Vagina (tissue), 2 donors: Measurements from ENCODE around the gene ALDH1A1. TPM values are rescaled to one million over a fixed set of nuclear protein-coding genes. Genes with fewer than 3 reads are reported as not detected.

Experiments
- DNase-seq, 2 donors: peaks; one replicate each; pipeline ENCODE4 v3.0.0-alpha.2; 2017; ENCODE audit errors: extremely low spot score in 2 of 2
- H3K27ac ChIP-seq: fragments of 200-600 bp; sonication (generic); one replicate; pipeline ENCODE4 v1.5.1; 2019
- H3K27me3 ChIP-seq: fragments of 200-600 bp; sonication (generic); one replicate; pipeline ENCODE4 v1.5.1; 2019
- H3K36me3 ChIP-seq, 2 donors: fragments of 200-600 bp; sonication (generic); one replicate each; pipeline ENCODE4 v1.5.1; 2017 to 2019
- H3K4me1 ChIP-seq: fragments of 200-600 bp; sonication (generic); one replicate; pipeline ENCODE4 v1.5.1; 2019
- H3K4me3 ChIP-seq, 2 donors: fragments of 200-600 bp; sonication (generic); 1 replicate in 1 of 2; 2 replicates in 1 of 2; pipeline ENCODE4 v1.5.1; 2016 to 2019
- H3K9me3 ChIP-seq: fragments of 200-600 bp; sonication (generic); one replicate; pipeline ENCODE4 v1.5.1; 2019
- CTCF ChIP-seq, 3 experiments: fragments of 450-650 bp in 2 of 3; fragments of 200-600 bp in 1 of 3; sonication (generic) in 1 of 3; IDR thresholded peaks; one replicate each; pipeline ENCODE4 v1.5.1; 2017 to 2019; ENCODE audit warnings: antibody characterized with exemption in 3 of 3, mild to moderate bottlenecking in 2 of 3, moderate library complexity in 2 of 3
- POLR2A ChIP-seq, 2 donors: fragments of 450-650 bp; IDR thresholded peaks; one replicate each; pipeline ENCODE4 v1.6.1; 2017; ENCODE audit warnings: antibody characterized with exemption in 2 of 2, mild to moderate bottlenecking in 2 of 2, moderate library complexity in 2 of 2
- POLR2AphosphoS5 ChIP-seq, 2 donors: sonication (generic); formaldehyde crosslinking; IDR thresholded peaks; one replicate each; pipeline ENCODE4 v1.9.0; 2017; ENCODE audit warnings: antibody characterized with exemption in 2 of 2, mild to moderate bottlenecking in 2 of 2, low read depth in 1 of 2; ENCODE audit not compliant: insufficient read depth in 1 of 2
- intact Hi-C: fragments of 100-400 bp; cut with DNase I; formaldehyde crosslinking; loops from one replicate; pipeline ENCODE4 v1.15.1; 2023
- total RNA-seq: library from RNA; depleted of rRNA; stranded (reverse); fragments of >200 nt; gene quantifications from one replicate; pipeline ENCODE4 v1.2.3, GENCODE V29; 2016

Gene ALDH1A1
- total RNA-seq, 1 donor from 2014 or later = 126 TPM

DNA sequence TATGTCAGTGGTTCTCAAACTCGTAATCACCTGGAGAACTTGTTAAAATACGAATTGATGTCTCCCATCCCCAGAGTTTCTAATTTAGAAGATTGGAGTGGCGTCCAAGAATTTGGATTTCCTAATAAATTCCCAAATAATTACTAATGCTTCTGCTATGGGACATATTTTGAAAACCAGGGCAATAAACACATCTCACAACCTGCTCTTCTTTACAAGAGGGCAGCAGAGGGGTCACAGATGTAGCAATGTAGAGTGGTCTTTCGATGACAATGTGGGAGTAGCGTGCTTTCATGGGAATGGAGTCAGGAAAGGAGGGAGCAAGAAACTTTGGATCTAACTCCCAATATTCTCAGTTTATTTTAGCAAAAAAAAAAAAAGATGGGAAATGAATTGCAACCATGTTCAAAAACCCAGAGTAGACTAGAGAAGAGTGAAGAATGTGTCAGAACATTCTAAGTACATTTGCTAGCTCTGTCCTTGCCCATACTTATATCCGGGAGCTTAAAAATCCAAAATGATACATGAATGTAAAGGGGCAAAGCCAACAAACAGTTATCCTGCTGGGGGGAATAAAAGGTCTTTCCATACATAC lies 33.8 kb upstream of the ALDH1A1 start:
- no peak for TF ChIP-seq POLR2A (IDR thresholded peaks at IDR 0.05)
- peak in 1 of 2 donors; percentile 45 for TF ChIP-seq POLR2AphosphoS5 (IDR thresholded peaks at IDR 0.05; ENCODE audit: insufficient read depth in 1 of 2, low read depth in 1 of 2)
- H3K27ac ChIP-seq = no peak overlapping the region
- peaks cover 37% of the 10 kb centered on the region for H3K4me1 ChIP-seq
- no peaks in the 10 kb centered on the region for H3K27me3 ChIP-seq
- H3K36me3 ChIP-seq = no peaks in the 10 kb centered on the region
- no peaks in the 10 kb centered on the region for H3K9me3 ChIP-seq
- intact Hi-C loops = no loop called here
- H3K4me3 ChIP-seq = no peak overlapping the region
- DNase-seq = peak in 1 of 2 donors; percentile 90

DNA sequence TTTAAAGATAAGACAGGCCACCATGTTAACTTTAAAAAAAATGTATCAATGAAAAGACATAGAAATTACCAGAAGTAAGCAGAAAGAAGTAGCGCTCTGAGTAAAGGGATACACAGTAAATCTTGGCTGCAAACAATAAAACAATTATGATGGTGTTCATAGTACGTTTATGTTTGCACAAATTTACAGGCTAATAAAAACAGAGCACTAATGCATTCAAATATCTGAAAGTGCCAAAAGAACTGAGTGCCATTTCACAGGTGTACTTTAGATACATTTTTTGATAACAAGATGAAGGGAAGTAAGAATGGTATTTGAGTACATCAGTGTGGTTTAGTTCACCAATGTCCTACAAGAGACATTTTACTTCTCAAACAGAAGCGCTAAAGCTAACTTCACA lies 32.9 kb upstream of the ALDH1A1 start:
- H3K36me3 ChIP-seq = no peaks in the 10 kb centered on the region
- no peak for DNase-seq
- no peak overlapping the region for H3K27ac ChIP-seq
- no peak overlapping the region for H3K4me3 ChIP-seq
- intact Hi-C loops = no loop called here
- H3K27me3 ChIP-seq = no peaks in the 10 kb centered on the region
- H3K9me3 ChIP-seq = no peaks in the 10 kb centered on the region
- TF ChIP-seq POLR2A (IDR thresholded peaks at IDR 0.05) (no peak), CTCF (IDR thresholded peaks at IDR 0.05) (no peak), POLR2AphosphoS5 (IDR thresholded peaks at IDR 0.05; ENCODE audit: insufficient read depth in 1 of 2, low read depth in 1 of 2) (no peak)
- H3K4me1 ChIP-seq = peaks cover 37% of the 10 kb centered on the region

GRCh38 chr9:72984991-72985390 lies 32.1 kb upstream of the ALDH1A1 start:
- DNase-seq = no peak
- H3K36me3 ChIP-seq = no peaks in the 10 kb centered on the region
- H3K27ac ChIP-seq = no peak overlapping the region
- peaks cover 37% of the 10 kb centered on the region for H3K4me1 ChIP-seq
- no peaks in the 10 kb centered on the region for H3K27me3 ChIP-seq
- intact Hi-C loops = no loop called here
- peak in 1 of 2 donors; percentile 17 for TF ChIP-seq POLR2AphosphoS5 (IDR thresholded peaks at IDR 0.05; ENCODE audit: insufficient read depth in 1 of 2, low read depth in 1 of 2)
- TF ChIP-seq POLR2A (IDR thresholded peaks at IDR 0.05) = no peak
- H3K4me3 ChIP-seq = no peak overlapping the region
- no peaks in the 10 kb centered on the region for H3K9me3 ChIP-seq

DNA sequence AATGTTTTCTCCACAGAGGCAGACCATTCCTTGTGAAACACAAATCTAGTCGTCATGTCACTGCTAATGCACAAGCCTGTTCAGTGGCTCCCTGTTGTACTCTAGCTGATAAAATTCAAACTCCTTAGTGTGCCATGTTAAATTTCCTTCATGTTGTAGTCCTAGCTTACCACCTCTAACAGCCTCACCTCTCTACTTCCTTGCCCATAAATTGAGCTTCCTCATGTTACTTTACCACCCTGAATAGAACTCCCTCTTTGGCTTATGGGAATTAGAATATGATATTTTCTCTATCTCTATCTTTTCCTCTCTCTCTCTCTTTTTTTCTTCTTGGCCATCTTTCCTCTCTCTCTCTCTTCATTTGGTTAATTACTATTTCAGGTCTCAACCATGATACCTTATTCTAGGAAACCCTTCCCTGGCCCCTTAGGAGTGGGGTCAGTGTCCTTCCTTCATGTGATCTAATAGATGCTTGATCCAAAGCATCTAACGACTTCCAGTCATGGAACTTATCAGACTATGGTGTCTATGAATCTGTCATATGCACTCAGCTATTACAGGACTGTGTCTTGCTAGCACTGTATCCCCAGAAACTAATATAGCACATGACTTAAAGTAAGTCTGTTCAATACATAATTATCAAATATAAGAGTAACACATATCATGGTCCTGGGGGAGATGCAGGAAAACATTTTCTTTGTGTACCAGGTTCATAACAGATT lies 31.5 kb upstream of the ALDH1A1 start:
- no peak overlapping the region for H3K27ac ChIP-seq
- DNase-seq = no peak
- intact Hi-C loops = no loop called here

GRCh38 chr9:72983512-72984225 lies 30.8 kb upstream of the ALDH1A1 start:
- H3K4me3 ChIP-seq = no peak overlapping the region
- no peak overlapping the region for H3K27ac ChIP-seq
- no peaks in the 10 kb centered on the region for H3K27me3 ChIP-seq
- H3K36me3 ChIP-seq = no peaks in the 10 kb centered on the region
- no peak for DNase-seq
- TF ChIP-seq CTCF (IDR thresholded peaks at IDR 0.05) (no peak), POLR2A (IDR thresholded peaks at IDR 0.05) (no peak), POLR2AphosphoS5 (IDR thresholded peaks at IDR 0.05; ENCODE audit: insufficient read depth in 1 of 2, low read depth in 1 of 2) (no peak)
- intact Hi-C loops = no loop called here
- peaks cover 41% of the 10 kb centered on the region for H3K4me1 ChIP-seq
- H3K9me3 ChIP-seq = no peaks in the 10 kb centered on the region

More for the DNA sequence above, 31.5 kb upstream of the ALDH1A1 start:
- TF ChIP-seq POLR2A (IDR thresholded peaks at IDR 0.05) = no peak
- no peaks in the 10 kb centered on the region for H3K27me3 ChIP-seq
- H3K4me3 ChIP-seq = no peak overlapping the region
- H3K9me3 ChIP-seq = no peaks in the 10 kb centered on the region
- H3K4me1 ChIP-seq = peaks cover 37% of the 10 kb centered on the region
- H3K36me3 ChIP-seq = no peaks in the 10 kb centered on the region

DNA sequence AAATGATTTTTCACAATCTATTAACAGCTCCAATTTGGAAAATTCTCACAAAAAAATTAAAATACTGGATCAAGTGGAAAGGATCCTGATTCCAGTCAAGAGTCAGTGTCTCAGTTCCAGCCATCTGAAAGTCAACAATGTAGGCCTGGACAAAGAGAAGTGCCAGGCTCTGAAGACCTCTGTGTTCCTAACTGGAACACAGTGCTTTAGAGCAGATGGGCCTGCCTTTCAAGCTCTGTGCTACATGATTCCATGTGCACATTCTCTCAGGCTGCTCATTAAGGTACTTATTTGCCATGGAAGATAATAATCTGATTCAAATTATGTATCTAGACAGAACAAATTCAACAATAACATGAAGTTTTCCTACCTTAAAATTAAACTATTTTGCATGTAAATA lies 30.2 kb upstream of the ALDH1A1 start:
- no peak for TF ChIP-seq POLR2AphosphoS5 (IDR thresholded peaks at IDR 0.05; ENCODE audit: insufficient read depth in 1 of 2, low read depth in 1 of 2)
- TF ChIP-seq CTCF (IDR thresholded peaks at IDR 0.05) = no peak
- no peak for TF ChIP-seq POLR2A (IDR thresholded peaks at IDR 0.05)
- intact Hi-C loops = no loop called here
- H3K4me3 ChIP-seq = no peak overlapping the region
- H3K4me1 ChIP-seq = peaks cover 40% of the 10 kb centered on the region
- no peak for DNase-seq
- no peaks in the 10 kb centered on the region for H3K9me3 ChIP-seq
- H3K27me3 ChIP-seq = no peaks in the 10 kb centered on the region
- no peaks in the 10 kb centered on the region for H3K36me3 ChIP-seq
- no peak overlapping the region for H3K27ac ChIP-seq
